ENCODE measurements around the gene ZMYM5. TPM values are rescaled to one million over a fixed set of nuclear protein-coding genes. Genes with fewer than 3 reads are reported as not detected.

ZMYM5 gene
- total and polyA plus RNA-seq, 9 of the 15 experiments (the other 6 are each of a cell fraction or from before 2014, with no cell fraction given), result 5.4 to 11.9 (median 7.8) TPM

- TF ChIP-seq, protein P1, sequence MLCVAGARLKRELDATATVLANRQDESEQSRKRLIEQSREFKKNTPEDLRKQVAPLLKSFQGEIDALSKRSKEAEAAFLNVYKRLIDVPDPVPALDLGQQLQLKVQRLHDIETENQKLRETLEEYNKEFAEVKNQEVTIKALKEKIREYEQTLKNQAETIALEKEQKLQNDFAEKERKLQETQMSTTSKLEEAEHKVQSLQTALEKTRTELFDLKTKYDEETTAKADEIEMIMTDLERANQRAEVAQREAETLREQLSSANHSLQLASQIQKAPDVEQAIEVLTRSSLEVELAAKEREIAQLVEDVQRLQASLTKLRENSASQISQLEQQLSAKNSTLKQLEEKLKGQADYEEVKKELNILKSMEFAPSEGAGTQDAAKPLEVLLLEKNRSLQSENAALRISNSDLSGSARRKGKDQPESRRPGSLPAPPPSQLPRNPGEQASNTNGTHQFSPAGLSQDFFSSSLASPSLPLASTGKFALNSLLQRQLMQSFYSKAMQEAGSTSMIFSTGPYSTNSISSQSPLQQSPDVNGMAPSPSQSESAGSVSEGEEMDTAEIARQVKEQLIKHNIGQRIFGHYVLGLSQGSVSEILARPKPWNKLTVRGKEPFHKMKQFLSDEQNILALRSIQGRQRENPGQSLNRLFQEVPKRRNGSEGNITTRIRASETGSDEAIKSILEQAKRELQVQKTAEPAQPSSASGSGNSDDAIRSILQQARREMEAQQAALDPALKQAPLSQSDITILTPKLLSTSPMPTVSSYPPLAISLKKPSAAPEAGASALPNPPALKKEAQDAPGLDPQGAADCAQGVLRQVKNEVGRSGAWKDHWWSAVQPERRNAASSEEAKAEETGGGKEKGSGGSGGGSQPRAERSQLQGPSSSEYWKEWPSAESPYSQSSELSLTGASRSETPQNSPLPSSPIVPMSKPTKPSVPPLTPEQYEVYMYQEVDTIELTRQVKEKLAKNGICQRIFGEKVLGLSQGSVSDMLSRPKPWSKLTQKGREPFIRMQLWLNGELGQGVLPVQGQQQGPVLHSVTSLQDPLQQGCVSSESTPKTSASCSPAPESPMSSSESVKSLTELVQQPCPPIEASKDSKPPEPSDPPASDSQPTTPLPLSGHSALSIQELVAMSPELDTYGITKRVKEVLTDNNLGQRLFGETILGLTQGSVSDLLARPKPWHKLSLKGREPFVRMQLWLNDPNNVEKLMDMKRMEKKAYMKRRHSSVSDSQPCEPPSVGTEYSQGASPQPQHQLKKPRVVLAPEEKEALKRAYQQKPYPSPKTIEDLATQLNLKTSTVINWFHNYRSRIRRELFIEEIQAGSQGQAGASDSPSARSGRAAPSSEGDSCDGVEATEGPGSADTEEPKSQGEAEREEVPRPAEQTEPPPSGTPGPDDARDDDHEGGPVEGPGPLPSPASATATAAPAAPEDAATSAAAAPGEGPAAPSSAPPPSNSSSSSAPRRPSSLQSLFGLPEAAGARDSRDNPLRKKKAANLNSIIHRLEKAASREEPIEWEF (CRISPR knock-in tag; IDR thresholded peaks at IDR 0.05), result no peak
- TF ChIP-seq HCFC1 (IDR thresholded peaks at IDR 0.05; ENCODE audit: low read depth, low read length) (no peak), JUN (IDR thresholded peaks at IDR 0.05; ENCODE audit: borderline replicate concordance, low read depth, low read length) (no peak), JUN (CRISPR knock-in tag; IDR thresholded peaks at IDR 0.05; ENCODE audit: borderline replicate concordance) (no peak), KLF13 (tag; IDR thresholded peaks at IDR 0.05; ENCODE audit: borderline replicate concordance, low read depth) (no peak), CCAR2 (IDR thresholded peaks at IDR 0.05; ENCODE audit: low read depth, low read length) (no peak), EWSR1 (IDR thresholded peaks at IDR 0.05; ENCODE audit: borderline replicate concordance, low read depth, partially characterized antibody) (no peak), TSC22D4 (tag; IDR thresholded peaks at IDR 0.05) (no peak), MAFF (IDR thresholded peaks at IDR 0.05; ENCODE audit: low read length) (no peak), MYBL2 (IDR thresholded peaks at IDR 0.05; ENCODE audit: low read depth) (no peak), MYBL2 (CRISPR knock-in tag; IDR thresholded peaks at IDR 0.05; ENCODE audit: borderline replicate concordance) (no peak), BRCA1 (IDR thresholded peaks at IDR 0.05) (no peak), BRCA1 (CRISPR knock-in tag; IDR thresholded peaks at IDR 0.05) (no peak), TBL1XR1 (IDR thresholded peaks at IDR 0.05; ENCODE audit: low read length in 2 of 2) (no peak; a peak in 1 of 4 replicates), MAZ (CRISPR knock-in tag; conservative IDR thresholded peaks at IDR 0.05 in 1 of 2, IDR thresholded peaks at IDR 0.05 in 1 of 2) (peak in 1 of 2 experiments; percentile 16; a peak in 2 of 4 replicates), ZNF282 (CRISPR knock-in tag; IDR thresholded peaks at IDR 0.05) (no peak), PCBP2 (IDR thresholded peaks at IDR 0.05; ENCODE audit: low read depth, low read length, poor library complexity, severe bottlenecking) (no peak), CHAMP1 (IDR thresholded peaks at IDR 0.05) (no peak), KLF6 (CRISPR knock-in tag; IDR thresholded peaks at IDR 0.05; ENCODE audit: borderline replicate concordance) (no peak)
- TF ChIP-seq, protein P2, sequence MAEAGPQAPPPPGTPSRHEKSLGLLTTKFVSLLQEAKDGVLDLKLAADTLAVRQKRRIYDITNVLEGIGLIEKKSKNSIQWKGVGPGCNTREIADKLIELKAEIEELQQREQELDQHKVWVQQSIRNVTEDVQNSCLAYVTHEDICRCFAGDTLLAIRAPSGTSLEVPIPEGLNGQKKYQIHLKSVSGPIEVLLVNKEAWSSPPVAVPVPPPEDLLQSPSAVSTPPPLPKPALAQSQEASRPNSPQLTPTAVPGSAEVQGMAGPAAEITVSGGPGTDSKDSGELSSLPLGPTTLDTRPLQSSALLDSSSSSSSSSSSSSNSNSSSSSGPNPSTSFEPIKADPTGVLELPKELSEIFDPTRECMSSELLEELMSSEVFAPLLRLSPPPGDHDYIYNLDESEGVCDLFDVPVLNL (CRISPR knock-in tag; IDR thresholded peaks at IDR 0.05; ENCODE audit: low read depth), result no peak
Observed at GRCh38 chr13:19863323-19864023, at the start of gene ZMYM5 (continued).
